ENCODE results near the gene BRSK2.

Gene BRSK2

DNA sequence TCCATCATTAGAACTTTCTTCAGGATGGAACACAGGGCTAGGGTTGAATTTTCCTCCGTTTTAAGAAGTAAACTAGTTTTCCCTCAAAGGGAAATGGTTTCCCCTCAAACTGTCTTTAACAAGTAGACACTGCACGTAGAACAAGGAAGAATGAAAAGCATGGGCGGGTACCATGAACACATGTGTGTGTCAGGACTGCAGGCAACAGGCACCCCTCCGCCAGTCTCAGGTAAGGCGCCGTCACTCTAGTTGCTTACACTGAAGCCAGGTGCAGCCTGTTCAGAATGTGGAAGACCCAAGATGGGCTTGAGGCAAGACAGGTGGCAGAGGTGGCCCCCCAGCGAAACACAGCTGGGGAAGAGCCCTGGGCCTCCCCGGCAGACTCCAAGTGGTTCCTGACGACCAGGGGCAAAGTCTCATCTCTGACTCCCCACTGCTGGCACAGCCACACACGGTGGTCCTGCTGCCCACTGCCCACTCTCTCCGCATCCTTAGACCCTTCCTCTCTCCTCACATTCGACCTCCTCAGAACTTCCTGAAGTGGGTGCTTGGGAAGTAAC is 122.3 kb downstream of the BRSK2 start:
- Histone ChIP-seq H3K27me3 (replicated peaks; ENCODE audit: control insufficient read depth, insufficient read depth, low read length) (no peaks in the 10 kb centered on the region), H3K36me3 (ENCODE audit: control insufficient read depth, insufficient read depth, low read length) (no peaks in the 10 kb centered on the region), H3K4me3 (replicated peaks; ENCODE audit: low read depth, low read length) (no peak overlapping the region)
- TF ChIP-seq, protein P1, sequence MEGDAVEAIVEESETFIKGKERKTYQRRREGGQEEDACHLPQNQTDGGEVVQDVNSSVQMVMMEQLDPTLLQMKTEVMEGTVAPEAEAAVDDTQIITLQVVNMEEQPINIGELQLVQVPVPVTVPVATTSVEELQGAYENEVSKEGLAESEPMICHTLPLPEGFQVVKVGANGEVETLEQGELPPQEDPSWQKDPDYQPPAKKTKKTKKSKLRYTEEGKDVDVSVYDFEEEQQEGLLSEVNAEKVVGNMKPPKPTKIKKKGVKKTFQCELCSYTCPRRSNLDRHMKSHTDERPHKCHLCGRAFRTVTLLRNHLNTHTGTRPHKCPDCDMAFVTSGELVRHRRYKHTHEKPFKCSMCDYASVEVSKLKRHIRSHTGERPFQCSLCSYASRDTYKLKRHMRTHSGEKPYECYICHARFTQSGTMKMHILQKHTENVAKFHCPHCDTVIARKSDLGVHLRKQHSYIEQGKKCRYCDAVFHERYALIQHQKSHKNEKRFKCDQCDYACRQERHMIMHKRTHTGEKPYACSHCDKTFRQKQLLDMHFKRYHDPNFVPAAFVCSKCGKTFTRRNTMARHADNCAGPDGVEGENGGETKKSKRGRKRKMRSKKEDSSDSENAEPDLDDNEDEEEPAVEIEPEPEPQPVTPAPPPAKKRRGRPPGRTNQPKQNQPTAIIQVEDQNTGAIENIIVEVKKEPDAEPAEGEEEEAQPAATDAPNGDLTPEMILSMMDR (IDR thresholded peaks at IDR 0.05; ENCODE audit: insufficient read depth, low read length, poor library complexity, severe bottlenecking) = no peak
- no peak for DNase-seq (ENCODE audit: extremely low read depth, insufficient read length)

Measured in GM06990 (cell line).